HG03378 (cell line): ENCODE data around the gene FBN2.

ENCODE experiments used
- ATAC-seq: cut with Tn5 transposase; IDR thresholded peaks from one replicate; pipeline ENCODE4 v1.9.1; 2021; ENCODE audit warnings: mild to moderate bottlenecking, moderate library complexity; ENCODE audit not compliant: unreplicated experiment

FBN2 gene

DNA sequence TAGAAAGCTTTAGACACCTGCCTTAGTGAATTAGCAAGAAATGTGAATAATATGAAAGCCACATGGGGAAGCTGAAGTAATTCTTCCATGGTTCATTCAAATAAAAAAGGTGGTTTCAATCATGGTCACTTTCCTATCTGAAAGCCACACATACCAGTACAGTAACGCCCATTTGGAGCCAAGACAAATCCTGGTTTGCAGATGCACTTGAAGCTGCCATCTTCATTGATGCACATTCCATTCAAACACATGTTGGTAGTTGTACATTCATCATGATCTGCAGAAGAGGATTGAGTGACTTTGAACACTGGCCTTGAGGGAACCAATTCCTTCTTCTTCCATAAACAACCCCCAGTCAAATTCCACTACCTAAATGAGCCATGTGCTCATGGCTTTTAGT lies 161.5 kb downstream of the FBN2 start:
- no peak for ATAC-seq

DNA sequence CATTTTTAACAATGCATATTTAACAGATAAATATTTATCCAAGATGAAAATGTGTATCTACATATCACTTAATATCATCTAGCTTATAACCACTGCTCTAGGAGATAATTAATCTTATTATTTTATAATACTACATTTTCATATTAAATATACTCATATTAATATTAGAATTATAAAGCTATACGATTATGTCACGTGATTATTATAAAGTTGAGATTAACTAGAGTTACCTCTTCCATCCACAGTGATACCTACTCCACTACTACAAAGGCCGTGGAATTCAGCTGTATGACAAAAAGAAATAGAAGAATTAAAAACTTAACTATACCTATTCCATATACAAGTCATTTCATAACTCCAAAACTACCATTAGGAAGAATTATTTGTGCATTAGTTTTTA lies 171.9 kb downstream of the FBN2 start:
- no peak for ATAC-seq

DNA sequence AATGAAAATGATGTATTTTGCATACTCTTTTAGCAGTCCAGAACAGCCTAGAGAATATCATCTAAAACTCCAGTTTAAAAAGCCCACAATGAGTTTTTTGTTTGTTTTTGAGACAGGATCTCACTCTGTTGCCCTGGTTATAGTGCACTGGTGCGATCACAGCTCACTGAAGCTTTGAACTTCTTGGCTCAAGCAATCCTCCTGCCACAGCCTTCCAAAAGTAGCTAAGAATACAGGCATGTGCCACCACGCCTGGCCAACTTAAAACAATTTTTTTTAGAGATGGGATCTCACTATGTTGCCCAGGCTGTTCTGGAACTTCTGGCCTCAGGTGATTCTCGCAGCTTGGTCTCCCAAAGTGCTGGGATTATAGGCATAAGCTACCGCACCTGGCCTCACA lies 175.7 kb downstream of the FBN2 start:
- ATAC-seq, result no peak

DNA sequence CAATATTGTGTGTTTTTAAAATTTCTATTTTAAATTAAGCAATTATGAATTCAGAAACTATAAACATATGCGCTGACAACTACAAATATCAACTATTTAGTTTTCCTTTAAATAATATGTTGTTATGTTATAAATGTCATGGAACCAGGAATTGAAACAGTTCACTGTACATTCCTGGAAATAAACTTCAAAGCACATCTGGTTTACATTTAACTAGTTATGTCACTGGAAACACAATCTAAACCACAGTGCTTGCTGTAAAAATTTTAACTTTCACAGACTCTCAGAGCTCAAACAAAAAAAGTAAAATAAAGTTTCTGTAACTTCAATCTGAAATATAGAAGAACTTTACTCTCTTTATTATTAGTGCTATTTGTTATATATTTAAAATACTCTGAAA lies 179.2 kb downstream of the FBN2 start:
- ATAC-seq, result no peak

DNA sequence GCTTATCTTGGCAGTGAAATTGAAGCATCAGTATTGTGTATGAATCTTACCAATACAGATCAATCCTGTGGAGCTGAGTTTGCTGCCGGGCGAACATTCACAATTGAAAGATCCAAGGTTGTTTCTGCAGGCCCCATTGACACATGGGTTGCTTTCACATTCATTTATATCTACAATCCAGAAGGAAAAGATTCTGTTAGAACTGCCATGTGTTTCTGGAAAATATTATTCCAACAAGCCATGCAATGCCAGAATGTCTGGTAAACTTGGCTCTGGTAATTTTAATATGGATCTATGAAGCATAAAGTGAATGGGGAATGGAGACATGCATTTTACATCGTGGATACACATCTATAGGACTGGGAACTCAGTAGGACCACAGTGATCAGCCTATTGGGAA lies 180.8 kb downstream of the FBN2 start:
- ATAC-seq, result no peak

DNA sequence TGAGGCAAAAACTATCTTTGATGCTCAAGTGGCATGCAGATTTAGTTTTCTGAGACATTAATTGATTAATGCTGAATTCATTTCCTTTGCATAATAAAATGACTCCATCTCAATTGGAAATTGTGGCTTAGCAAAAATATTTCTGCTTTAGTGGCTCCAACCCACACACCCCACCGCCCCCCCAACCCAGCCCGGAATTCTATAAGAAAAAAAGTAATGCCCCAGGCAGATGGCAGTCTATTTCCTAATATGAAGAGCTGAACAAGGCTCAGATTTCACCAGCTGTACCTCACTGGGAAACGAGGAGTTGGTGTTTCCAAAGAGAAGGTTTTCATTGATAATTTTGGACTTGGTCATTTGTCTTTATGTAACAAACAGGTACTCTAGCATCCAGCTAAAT lies 182.1 kb downstream of the FBN2 start:
- no peak for ATAC-seq

DNA sequence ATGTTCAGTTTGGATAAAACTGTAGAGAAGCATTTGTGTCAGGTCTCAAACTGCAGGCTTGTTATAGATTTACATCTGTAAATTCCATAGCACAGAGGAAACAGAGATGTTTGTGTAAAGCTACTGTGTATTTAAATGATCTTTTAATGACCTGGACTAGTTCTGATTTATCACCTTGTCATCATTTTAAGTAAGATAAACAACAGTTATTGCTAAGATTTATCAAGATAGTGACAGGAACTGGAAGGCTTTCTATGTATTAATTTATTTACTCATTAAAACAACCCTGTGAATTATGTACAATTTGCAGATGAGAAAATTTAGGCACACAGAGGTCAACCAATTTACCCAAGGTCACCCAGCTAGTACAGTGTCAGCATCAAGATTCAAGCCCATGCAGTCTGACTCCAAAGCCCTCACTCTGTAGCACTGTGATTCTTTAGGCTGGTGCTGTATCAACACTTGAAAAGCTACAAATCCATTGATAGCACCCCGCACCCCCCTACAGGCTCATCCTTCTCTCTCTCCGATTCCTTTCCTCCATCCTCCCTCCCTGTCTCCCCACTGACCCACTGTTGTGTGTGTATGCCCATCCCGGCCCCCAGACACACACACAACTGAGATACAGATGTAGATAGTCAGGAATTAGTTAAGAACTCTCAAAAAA lies 184.5 kb downstream of the FBN2 start:
- ATAC-seq, result no peak

DNA sequence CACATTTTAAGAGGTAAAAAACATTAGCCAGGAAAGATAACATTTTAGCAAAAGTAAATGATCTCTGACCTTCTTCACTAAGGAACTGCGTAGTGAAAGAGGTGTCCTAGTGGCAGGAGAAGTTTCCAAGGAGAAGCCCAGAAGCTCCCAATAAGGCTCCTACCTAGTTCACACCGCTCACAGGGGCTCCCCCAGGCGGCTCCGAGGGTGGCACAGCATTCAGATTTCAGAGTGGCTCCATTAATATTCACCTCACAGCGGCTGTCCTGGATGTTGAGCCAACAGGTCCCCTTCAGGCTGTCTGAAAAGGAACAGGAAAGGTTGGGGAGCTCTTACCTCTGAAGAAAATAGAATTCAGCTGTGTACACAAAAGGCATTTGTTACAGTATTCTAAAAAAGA lies 187.3 kb downstream of the FBN2 start:
- no peak for ATAC-seq

DNA sequence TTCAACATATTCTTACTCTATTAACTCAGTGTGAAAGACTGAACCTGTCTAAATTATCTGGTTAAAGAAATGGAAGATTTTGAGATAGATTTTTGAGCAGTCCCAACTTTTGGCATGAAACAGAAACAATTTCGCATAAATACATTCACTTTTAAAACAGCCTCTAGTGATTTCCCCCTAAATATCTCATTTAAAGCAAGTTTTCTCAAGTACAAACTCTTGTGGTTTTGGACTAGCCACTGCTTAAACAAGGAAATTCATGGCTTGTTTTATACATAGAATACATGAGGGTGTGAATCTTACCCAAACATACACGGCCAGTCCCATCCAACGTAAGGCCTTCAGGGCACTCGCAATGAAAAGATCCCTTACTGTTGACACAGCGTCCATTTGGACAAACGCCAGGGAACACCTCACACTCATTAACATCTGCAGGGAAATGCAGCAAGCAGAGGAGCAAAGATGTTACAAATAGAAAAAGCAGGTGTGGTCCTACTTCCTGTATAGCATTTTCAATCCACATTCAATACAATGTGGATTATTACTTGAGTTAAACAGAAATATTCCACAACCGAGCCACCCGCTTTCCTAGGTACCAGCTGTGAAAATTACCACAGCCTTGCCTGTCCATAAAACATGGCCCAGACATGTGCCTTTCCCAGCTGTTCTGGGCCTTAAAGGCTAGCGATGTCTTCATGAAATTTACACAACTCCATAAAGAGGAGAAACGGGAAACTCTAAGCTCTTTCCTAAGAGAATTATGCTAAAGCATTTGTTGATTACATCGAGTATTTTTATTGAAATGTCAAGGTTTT lies 188.8 kb downstream of the FBN2 start:
- no peak for ATAC-seq

DNA sequence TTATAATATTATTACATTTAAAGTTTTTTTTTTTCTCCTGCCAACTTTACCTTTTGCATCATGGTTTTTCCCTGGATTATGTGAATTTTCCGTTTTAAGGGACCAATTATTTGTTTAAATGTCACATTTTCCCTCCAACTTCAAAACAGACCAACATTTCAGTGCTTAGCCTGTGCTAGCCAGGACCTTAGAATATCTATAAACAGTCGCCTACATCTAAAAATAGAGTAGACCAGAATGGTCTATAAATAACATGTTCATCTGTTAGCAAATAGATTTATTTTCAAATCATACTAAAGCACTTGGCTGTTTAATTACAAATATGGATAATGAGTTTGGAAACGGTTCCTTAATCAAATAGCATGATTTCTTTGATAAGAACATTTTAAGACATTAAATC lies 192.0 kb downstream of the FBN2 start:
- ATAC-seq, result no peak

DNA sequence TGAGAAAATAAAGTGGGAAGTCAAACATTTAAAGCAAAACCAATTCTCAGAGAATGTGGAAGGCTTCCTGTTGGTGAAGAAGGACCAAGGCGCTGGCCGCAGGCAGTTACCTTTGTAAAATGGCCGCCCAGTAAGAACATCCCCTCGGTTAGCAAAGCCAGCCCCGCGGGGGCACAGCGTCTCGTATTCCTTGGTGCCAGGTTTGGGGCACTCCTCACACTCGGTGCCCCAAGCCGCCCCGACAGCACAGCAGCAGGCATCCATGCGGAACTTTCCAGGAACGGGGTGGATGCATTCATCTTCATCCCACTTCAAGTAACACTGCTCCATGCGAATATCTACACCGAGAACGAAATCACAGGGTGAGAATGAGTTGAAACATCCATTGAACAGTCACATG lies 192.8 kb downstream of the FBN2 start:
- ATAC-seq, result no peak

DNA sequence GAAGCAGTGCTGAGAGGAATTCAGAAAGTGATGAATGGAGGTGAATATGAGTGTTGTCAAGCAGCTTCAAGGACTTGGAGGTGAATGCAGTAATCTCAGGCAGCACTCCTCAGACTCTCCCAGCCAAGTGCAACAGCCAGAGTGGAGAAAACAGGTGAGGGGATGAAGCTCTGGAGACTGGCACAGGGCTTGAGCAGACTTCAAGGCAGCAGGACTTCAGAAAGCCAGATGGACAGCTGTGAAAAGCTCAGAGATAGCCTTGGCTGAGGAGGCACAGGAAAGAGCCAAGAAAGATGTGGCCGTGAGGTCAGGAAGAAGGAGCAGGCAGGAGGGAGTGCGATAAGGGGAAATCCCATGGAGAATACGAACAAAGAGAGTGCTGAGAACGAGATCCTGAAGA lies 194.9 kb downstream of the FBN2 start:
- no peak for ATAC-seq

DNA sequence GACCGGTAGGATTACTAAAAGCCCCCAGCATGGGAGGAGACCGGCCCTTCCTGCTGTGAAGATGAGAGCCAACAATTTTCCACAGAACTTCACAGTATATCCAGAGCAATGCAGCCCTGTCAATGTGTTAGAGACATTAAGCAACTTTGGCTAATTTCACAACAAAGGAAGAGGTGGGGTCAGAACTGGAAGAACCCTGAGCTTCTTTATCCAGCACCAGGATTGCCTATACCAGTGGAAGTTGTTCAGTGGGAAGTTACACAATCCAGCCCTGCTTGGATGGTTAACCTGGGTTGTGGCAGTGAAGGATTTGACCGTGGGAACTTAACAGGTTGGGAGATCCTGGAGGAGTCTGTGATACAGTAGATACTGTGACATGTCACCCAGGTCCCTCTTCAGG lies 197.0 kb downstream of the FBN2 start:
- no peak for ATAC-seq

DNA sequence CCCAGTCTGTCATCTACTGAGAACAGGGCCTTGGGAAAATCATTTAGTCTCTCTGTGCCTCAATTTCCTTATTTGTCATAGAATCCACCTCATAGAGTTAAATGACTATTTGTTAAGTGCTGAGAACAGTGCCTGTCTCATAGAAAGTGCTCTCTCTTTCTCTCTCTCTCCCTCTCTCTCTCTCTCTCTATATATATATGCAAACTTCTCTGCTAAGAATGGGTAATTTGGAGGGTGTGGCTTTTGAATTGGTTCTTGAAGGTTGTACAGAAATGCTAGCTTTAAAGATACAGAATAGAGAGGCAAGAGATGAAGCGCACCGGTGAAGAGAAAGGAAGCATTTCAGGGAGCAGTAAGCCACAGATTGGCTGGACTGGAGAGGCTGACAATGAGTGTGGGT lies 197.4 kb downstream of the FBN2 start:
- ATAC-seq, result no peak

DNA sequence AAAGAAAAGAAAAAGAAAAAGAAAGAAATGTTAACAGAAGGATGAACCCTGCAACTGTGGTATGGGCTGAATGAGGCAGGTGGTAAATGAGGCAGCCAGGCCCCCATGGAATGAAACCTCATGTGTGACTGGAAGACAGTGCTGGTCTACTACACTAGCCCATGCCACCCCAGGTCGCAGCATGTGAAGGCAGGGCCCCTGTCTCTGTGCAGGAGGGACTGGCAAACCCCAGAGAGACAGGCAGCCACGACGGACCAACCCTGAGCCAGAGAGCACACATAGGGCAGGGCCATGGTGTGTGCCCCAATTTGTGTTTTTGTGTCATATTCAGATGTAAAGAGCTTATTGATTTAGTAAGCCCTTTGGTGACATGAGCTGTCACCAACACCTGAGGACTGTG lies 198.5 kb downstream of the FBN2 start:
- no peak for ATAC-seq

DNA sequence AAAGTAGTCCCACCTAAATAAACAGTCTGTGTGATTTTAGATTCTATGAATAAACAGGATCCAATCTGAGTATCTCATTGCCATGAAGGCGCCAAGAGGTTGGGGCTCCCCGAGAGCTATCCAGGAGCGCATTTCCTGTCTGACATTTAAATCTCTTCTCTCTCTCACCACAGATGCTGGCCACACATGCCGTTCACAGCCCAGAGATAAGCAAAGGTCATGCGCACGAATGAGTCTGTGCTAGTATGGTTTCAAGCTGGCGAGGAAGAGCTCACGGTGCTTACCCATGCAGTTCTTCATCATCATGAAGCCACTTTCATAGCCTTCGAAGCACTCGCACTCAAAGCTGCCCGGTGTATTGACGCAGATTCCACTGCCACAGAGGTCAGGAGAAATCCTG lies 199.4 kb downstream of the FBN2 start:
- ATAC-seq, result no peak

DNA sequence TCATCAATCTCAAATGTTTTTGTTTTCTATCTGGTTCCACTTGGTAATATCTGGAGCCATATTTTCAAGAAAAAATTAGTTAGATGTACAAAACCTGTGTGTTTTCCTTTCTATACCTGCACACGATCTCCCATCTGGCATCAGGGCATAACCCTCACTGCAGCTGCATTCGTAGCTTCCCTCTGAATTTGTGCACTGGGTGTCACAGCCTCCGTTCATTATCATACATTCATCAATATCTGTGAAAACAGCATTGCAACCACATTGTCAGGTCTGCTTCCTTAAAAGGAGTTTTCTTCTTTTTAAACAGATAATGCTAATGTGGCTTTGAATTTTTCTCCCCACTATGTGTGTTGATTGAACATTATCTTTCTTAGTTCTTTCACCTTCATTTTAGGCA lies 202.7 kb downstream of the FBN2 start:
- no peak for ATAC-seq

DNA sequence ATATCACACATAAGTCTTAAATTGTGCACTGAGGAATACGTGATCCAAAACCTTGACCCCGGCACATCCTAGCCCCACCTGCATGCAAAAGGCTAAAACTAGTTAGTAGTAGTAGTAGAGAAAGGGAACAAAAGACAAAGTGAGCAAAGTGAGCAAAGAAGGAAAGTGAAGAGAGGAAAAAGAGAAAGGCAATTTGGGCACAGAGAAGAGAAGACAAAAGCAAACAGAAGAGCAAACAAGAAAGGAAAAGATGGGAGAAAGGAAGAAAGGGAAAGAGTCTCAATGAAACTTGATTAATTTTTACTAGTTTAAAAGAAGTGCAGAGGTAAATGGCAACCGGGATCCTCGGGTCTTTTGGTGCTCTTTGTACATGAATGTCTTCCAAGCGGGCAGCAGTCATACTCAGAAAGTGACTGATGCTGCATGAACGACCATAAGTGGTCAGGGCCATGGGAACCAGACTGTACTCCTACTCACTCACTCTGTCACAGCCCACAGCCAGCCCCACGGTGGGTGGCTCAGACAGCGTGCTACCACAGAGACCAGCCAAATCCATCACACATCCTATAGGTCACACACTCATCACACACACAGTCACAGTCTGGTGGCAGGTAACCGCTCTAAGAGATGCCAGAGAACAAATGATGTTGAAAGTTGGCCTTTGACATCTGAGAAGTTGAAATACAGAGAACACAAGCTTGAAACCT lies 203.9 kb downstream of the FBN2 start:
- no peak for ATAC-seq

DNA sequence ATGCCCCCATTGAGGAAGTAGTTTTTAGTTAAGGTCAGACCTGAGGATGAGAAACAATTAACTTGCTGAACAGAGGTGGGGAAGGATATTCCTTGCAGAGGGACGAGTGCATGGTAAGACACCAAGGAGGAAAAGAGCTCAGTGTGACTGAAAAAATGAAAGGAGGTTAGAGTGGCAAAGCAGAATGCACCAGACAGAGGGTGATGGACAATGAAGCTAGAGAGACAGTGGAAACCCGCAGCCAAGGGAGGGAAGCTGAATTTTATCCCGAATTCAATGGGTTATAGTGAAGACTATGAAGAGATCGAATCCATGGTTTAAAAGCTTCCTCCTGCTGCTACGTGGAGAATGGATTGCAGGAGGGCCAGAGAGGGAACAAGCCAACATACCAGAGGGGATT lies 206.8 kb downstream of the FBN2 start:
- no peak for ATAC-seq

DNA sequence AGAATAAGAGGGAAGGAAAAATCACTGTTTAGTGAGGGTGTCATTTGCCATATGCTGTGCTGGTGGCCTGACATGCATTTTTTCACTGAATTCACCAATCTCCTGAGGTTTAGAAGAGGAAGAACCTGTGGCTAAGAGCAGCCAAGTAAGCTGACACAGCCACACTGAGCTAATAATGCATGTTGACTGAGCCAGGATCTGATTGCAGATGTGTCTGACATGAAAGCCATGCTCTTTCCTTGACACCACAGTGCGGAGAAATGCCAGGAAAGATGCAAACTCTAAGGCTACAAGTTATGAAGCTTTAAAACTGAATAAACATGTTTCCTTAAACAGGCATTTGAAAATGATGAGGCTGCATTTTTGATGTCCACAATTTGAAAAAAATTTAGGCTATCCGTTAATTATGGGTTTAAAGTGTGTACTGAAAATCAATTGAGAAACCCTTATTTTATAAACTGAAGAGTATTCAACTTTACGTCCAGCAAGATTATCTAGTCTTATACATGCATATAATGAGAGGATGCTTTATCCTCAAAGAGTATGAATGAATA lies 208.6 kb downstream of the FBN2 start:
- ATAC-seq, result no peak

DNA sequence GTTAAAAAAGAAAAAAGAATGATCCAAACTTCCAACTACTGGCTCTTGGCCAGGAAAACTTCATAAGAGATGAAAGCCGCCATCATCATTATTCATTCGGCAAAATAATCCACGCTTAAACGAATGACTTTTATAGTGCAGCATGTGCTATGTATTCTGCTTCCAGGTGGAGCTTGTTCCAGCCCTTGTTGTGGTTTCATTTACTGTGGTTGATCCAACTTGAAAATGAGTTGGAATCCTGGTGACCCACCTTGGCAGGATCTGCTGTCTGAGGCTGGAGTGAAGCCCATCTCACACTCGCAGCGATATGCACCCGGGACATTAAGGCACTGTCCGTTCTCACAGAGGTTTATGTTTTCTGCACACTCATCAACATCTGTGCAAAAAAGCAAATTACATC lies 209.6 kb downstream of the FBN2 start:
- no peak for ATAC-seq

DNA sequence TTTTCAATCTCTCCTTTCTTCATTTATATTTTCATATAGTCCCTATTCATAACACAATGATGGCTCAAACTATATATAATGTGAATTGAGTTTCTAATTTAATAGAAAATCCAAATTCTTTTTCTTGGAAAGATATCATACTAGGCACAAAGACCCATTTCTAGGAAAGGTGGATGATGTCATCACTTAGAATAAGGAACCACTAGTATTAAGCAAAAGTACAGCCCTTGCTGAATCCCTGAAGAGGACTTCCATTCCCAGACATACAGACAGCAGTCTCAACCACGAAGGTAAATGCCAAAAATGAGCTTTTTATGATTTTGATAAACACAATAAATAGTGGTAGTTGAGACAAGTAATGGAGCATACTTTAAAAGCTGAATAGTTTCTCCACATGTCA lies 210.0 kb downstream of the FBN2 start:
- no peak for ATAC-seq
